Gastrocnemius medialis (tissue), 4 donors: ENCODE data around the gene RPS6KA2. TPM values are rescaled to one million over a fixed set of nuclear protein-coding genes. Genes with fewer than 3 reads are reported as not detected.
A peak's percentile ranks its signal among the peaks of the same experiment; 100 is the strongest.

ENCODE experiments used
- ATAC-seq, 2 donors: fragments of 150-250 bp; one replicate each; pipeline ENCODE4 v1.9.1; 2016
- DNase-seq, 2 donors: peaks; one replicate each; pipeline ENCODE4 v3.0.0-alpha.2; 2019
- H3K27ac ChIP-seq, 4 donors: fragments of 200-600 bp; sonication (generic); 1 replicate in 1 of 4; 2 replicates in 3 of 4; pipeline ENCODE4 v1.5.1; 2016 to 2018; ENCODE audit warnings: mild to moderate bottlenecking in 2 of 4, moderate library complexity in 1 of 4
- H3K27me3 ChIP-seq, 3 donors: fragments of 200-600 bp; sonication (generic) in 2 of 3; 1 replicate in 1 of 3; 2 replicates in 2 of 3; pipeline versions ENCODE4 v1.5.1 to v1.6.0; 2016 to 2019; ENCODE audit warnings: mild to moderate bottlenecking in 1 of 3, moderate library complexity in 1 of 3
- H3K36me3 ChIP-seq, 2 donors: fragments of 200-600 bp; sonication (generic) in 1 of 2; one replicate each; pipeline ENCODE4 v1.5.1; 2017 to 2018
- H3K4me1 ChIP-seq, 2 donors: fragments of 200-600 bp; sonication (generic) in 1 of 2; one replicate each; pipeline ENCODE4 v1.5.1; 2016 to 2017; ENCODE audit warnings: mild to moderate bottlenecking in 2 of 2
- H3K4me3 ChIP-seq, 4 donors: fragments of 200-600 bp; sonication (generic) in 3 of 4; 1 replicate in 1 of 4; 2 replicates in 3 of 4; pipeline ENCODE4 v1.5.1; 2016 to 2019; ENCODE audit warnings: mild to moderate bottlenecking in 2 of 4
- H3K9me3 ChIP-seq, 3 donors: fragments of 200-600 bp; sonication (generic) in 2 of 3; 1 replicate in 1 of 3; 2 replicates in 2 of 3; pipeline ENCODE4 v1.5.1; 2016 to 2019
- CTCF ChIP-seq, 5 experiments: fragments of 450-650 bp in 3 of 5; fragments of 200-600 bp in 2 of 5; sonication (generic) in 2 of 5; IDR thresholded peaks in 4 of 5; conservative IDR thresholded peaks in 1 of 5; 1 replicate in 4 of 5; 2 replicates in 1 of 5; pipeline ENCODE4 v1.5.1; 2016 to 2019; ENCODE audit warnings: antibody characterized with exemption in 5 of 5, mild to moderate bottlenecking in 3 of 5, moderate library complexity in 3 of 5
- POLR2A ChIP-seq, 2 donors: fragments of 450-650 bp; IDR thresholded peaks; one replicate each; pipeline ENCODE4 v1.6.1; 2017; ENCODE audit warnings: antibody characterized with exemption in 2 of 2, mild to moderate bottlenecking in 2 of 2, moderate library complexity in 2 of 2
- in situ Hi-C, 4 donors: fragments of 200-750 bp; cut with MboI; loops; one replicate each; pipeline versions ENCODE4 v1.15.0 to v1.8.0; 2017; ENCODE audit warnings: low sequenced_read_pairs in 4 of 4
- intact Hi-C: fragments of 100-400 bp; cut with DNase I; formaldehyde crosslinking; loops from one replicate; pipeline ENCODE4 v1.15.1; 2023; ENCODE audit warnings: low total_unique reads
- total RNA-seq, 4 donors: library from RNA; depleted of rRNA; stranded (reverse); fragments of >200 nt; gene quantifications; one replicate each; pipeline versions ENCODE4 v1.1.0 to v1.2.3, GENCODE V29; 2016

The RPS6KA2 gene
- total RNA-seq, 4 donors from 2014 or later: 18.7 to 35.7 (median 27.4) TPM

GRCh38 chr6:166655713-166656229 lies 28.7 kb upstream of the RPS6KA2 start:
- in situ Hi-C loops: no loop called here

GRCh38 chr6:166655251-166655650 lies 28.2 kb upstream of the RPS6KA2 start:
- intact Hi-C loops: no loop called here

More at GRCh38 chr6:166655713-166656229, 28.7 kb upstream of the RPS6KA2 start:
- intact Hi-C loops: no loop called here
- H3K27ac ChIP-seq: no peak overlapping the region
- no peak for ATAC-seq
- TF ChIP-seq POLR2A (IDR thresholded peaks at IDR 0.05): no peak
- no peak for TF ChIP-seq CTCF (IDR thresholded peaks at IDR 0.05 in 4 of 5, conservative IDR thresholded peaks at IDR 0.05 in 1 of 5)
- no peaks in the 10 kb centered on the region for H3K9me3 ChIP-seq
- no peak overlapping the region for H3K4me3 ChIP-seq
- no peaks in the 10 kb centered on the region for H3K36me3 ChIP-seq
- H3K27me3 ChIP-seq: no peaks in the 10 kb centered on the region
- DNase-seq: no peak
- peaks cover 3 to 16% of the 10 kb centered on the region in 2 donors for H3K4me1 ChIP-seq

GRCh38 chr6:166654573-166654972 lies 27.5 kb upstream of the RPS6KA2 start:
- Histone ChIP-seq H3K36me3 (no peaks in the 10 kb centered on the region), H3K4me1 (peaks cover 3 to 15% of the 10 kb centered on the region in 2 donors), H3K27me3 (no peaks in the 10 kb centered on the region), H3K27ac (no peak overlapping the region), H3K9me3 (no peaks in the 10 kb centered on the region), H3K4me3 (no peak overlapping the region)
- TF ChIP-seq POLR2A (IDR thresholded peaks at IDR 0.05): no peak
- no peak for TF ChIP-seq CTCF (IDR thresholded peaks at IDR 0.05 in 4 of 5, conservative IDR thresholded peaks at IDR 0.05 in 1 of 5)
- no peak for ATAC-seq
- intact Hi-C loops: no loop called here
- in situ Hi-C loops: no loop called here
- no peak for DNase-seq

More at GRCh38 chr6:166655251-166655650, 28.2 kb upstream of the RPS6KA2 start:
- DNase-seq (no peak), ATAC-seq (peak in 1 of 2 donors; percentile 28)
- no peak overlapping the region for H3K27ac ChIP-seq
- TF ChIP-seq CTCF (IDR thresholded peaks at IDR 0.05 in 4 of 5, conservative IDR thresholded peaks at IDR 0.05 in 1 of 5) (no peak), POLR2A (IDR thresholded peaks at IDR 0.05) (no peak)
- H3K36me3 ChIP-seq: no peaks in the 10 kb centered on the region
- in situ Hi-C loops: no loop called here
- H3K9me3 ChIP-seq: no peaks in the 10 kb centered on the region
- peaks cover 3 to 16% of the 10 kb centered on the region in 2 donors for H3K4me1 ChIP-seq
- no peak overlapping the region for H3K4me3 ChIP-seq
- H3K27me3 ChIP-seq: no peaks in the 10 kb centered on the region

GRCh38 chr6:166653639-166653941 lies 26.5 kb upstream of the RPS6KA2 start:
- ATAC-seq: no peak
- no peaks in the 10 kb centered on the region for H3K9me3 ChIP-seq

More at GRCh38 chr6:166653639-166653941, 26.5 kb upstream of the RPS6KA2 start:
- Histone ChIP-seq H3K27me3 (no peaks in the 10 kb centered on the region), H3K36me3 (no peaks in the 10 kb centered on the region), H3K27ac (no peak overlapping the region), H3K4me3 (no peak overlapping the region), H3K4me1 (peaks cover 3 to 9% of the 10 kb centered on the region in 2 donors)
- intact Hi-C loops (no loop called here), in situ Hi-C loops (no loop called here)
- no peak for DNase-seq
- TF ChIP-seq CTCF (IDR thresholded peaks at IDR 0.05 in 4 of 5, conservative IDR thresholded peaks at IDR 0.05 in 1 of 5): no peak
- no peak for TF ChIP-seq POLR2A (IDR thresholded peaks at IDR 0.05)
